Measurements from ENCODE around the gene TRIM6.
"Not testable (repeated sequence)": the region's sequence is repeated elsewhere in the genome, so short reads cannot be mapped to it uniquely, and the experiment has no call there.

The TRIM6 gene

GRCh38 chr11:5603326-5603725 lies 6.9 kb downstream of the TRIM6 start:
- no peak for DNase-seq (ENCODE audit: low spot score)

- DNase-seq (ENCODE audit: low spot score) = no peak
Observed at GRCh38 chr11:5604896-5605295, 8.5 kb downstream of the TRIM6 start.

GRCh38 chr11:5605849-5606248 lies 9.4 kb downstream of the TRIM6 start:
- DNase-seq (ENCODE audit: low spot score) = peak; percentile 47

GRCh38 chr11:5608808-5609207 lies 12.4 kb downstream of the TRIM6 start:
- DNase-seq (ENCODE audit: low spot score) = no peak

GRCh38 chr11:5610446-5610845 lies 14.0 kb downstream of the TRIM6 start:
- no peak for DNase-seq (ENCODE audit: low spot score)

GRCh38 chr11:5611627-5612026 lies 15.2 kb downstream of the TRIM6 start:
- DNase-seq (ENCODE audit: low spot score) = no peak

- DNase-seq (ENCODE audit: low spot score) = peak; percentile 60
Observed at GRCh38 chr11:5618807-5619206, 22.4 kb downstream of the TRIM6 start.

GRCh38 chr11:5620651-5621521 lies 24.4 kb downstream of the TRIM6 start:
- DNase-seq (ENCODE audit: low spot score) = peak; percentile 87

- no peak for DNase-seq (ENCODE audit: low spot score)
Observed at GRCh38 chr11:5621580-5621979, 25.1 kb downstream of the TRIM6 start.

- DNase-seq (ENCODE audit: low spot score) = no peak
Observed at GRCh38 chr11:5622802-5623201, 26.4 kb downstream of the TRIM6 start.

GRCh38 chr11:5624489-5625279 lies 28.2 kb downstream of the TRIM6 start, which contains the start of gene TRIM34:
Gene TRIM34 (plus strand): TSS chr11:5625001. CDS start chr11:5632332, 7,331 bp downstream.
- peak; percentile 89 for DNase-seq (ENCODE audit: low spot score)

- no peak for DNase-seq (ENCODE audit: low spot score)
Observed at GRCh38 chr11:5625281-5625680, 28.8 kb downstream of the TRIM6 start.

- peak; percentile 24 for DNase-seq (ENCODE audit: low spot score)
Observed at GRCh38 chr11:5626196-5626595, 29.8 kb downstream of the TRIM6 start.

GRCh38 chr11:5631417-5631816 lies 35.0 kb downstream of the TRIM6 start:
- no peak for DNase-seq (ENCODE audit: low spot score)

- DNase-seq (ENCODE audit: low spot score) = no peak
Observed at GRCh38 chr11:5631969-5632635, 35.7 kb downstream of the TRIM6 start.

- no peak for DNase-seq (ENCODE audit: low spot score)
Observed at GRCh38 chr11:5639953-5640352, 43.5 kb downstream of the TRIM6 start.

- no peak for DNase-seq (ENCODE audit: low spot score)
Observed at GRCh38 chr11:5643585-5643984, 47.1 kb downstream of the TRIM6 start.

- no peak for DNase-seq (ENCODE audit: low spot score)
Observed at GRCh38 chr11:5646139-5646538, 49.7 kb downstream of the TRIM6 start.

- DNase-seq (ENCODE audit: low spot score) = no peak
Observed at GRCh38 chr11:5655474-5655873, 59.0 kb downstream of the TRIM6 start.

GRCh38 chr11:5656956-5657355 lies 60.5 kb downstream of the TRIM6 start:
- DNase-seq (ENCODE audit: low spot score) = not testable (repeated sequence)

GRCh38 chr11:5658318-5658717 lies 61.9 kb downstream of the TRIM6 start:
- no peak for DNase-seq (ENCODE audit: low spot score)

Measured in hepatic stellate cell (primary cell).